ENCODE measurements around the gene CD300C. TPM values are rescaled to one million over a fixed set of nuclear protein-coding genes. Genes with fewer than 3 reads are reported as not detected.

The CD300C gene
- total RNA-seq, 1 experiment from 2014 or later: not detected

DNA sequence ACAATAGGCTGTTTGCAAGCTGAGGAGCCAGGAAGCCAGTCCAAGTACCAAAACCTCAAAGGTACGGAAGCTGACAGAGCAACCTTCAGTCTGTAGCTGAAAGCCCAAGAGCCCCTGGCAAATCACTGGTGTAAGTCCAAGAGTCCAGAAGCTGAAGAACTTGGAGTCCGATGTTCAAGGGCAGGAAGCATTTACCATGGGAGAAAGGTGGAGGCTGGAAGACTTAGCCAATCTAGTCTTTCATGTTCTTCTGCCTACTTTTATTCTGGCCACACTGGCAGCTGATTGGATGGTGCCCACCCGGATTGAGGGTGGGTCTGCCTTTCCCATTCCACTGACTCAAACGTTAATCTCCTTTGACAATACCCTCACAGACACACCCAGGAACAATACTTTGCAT is 30.0 kb downstream of the CD300C start:
- intact Hi-C loops (cut with micrococcal nuclease; ENCODE audit: unreplicated experiment): no loop called here
- no TSS peak for BruUV-seq (replicated peaks)

DNA sequence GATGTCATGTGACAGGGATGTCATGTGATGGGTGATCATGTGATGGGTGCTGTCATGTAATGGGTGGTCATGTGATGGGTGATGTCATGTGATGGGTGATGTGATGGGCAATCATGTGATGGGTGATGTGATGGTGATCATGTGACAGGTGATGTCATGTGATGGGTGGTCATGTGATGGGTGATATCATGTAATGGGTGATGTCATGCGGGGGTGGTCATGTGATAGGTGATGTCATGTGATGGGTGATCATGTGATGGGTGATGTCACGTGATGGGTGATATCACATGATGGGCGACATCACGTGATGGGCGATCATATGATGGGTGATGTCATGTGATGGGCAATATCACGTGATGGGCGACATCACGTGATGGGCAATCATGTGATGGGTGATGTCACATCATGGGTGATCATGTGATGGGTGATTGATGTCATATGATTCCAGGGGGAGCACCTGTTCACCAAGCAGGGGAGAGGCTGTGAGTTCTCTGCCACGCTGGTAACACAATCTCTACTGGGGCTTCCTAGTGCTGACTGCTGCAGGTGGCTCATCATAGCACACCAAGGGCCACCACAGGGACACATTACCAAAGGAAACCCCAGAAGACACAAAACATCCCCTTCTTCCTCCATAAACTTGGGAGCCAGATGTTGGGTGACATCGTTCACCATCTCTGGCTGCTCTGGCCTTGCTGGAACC is 31.1 kb downstream of the CD300C start:
- H3K4me1 ChIP-seq (ENCODE audit: insufficient read depth, low read length, poor library complexity, severe bottlenecking): no peaks in the 10 kb centered on the region
- no peak for TF ChIP-seq EZH2 (IDR thresholded peaks at IDR 0.05; ENCODE audit: borderline replicate concordance, low read depth, low read length, poor library complexity, severe bottlenecking)
- TF ChIP-seq, protein P1, sequence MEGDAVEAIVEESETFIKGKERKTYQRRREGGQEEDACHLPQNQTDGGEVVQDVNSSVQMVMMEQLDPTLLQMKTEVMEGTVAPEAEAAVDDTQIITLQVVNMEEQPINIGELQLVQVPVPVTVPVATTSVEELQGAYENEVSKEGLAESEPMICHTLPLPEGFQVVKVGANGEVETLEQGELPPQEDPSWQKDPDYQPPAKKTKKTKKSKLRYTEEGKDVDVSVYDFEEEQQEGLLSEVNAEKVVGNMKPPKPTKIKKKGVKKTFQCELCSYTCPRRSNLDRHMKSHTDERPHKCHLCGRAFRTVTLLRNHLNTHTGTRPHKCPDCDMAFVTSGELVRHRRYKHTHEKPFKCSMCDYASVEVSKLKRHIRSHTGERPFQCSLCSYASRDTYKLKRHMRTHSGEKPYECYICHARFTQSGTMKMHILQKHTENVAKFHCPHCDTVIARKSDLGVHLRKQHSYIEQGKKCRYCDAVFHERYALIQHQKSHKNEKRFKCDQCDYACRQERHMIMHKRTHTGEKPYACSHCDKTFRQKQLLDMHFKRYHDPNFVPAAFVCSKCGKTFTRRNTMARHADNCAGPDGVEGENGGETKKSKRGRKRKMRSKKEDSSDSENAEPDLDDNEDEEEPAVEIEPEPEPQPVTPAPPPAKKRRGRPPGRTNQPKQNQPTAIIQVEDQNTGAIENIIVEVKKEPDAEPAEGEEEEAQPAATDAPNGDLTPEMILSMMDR (conservative IDR thresholded peaks at IDR 0.05; ENCODE audit: low read depth, low read length): no peak
- no peaks in the 10 kb centered on the region for H3K36me3 ChIP-seq (ENCODE audit: insufficient read depth, low read length, poor library complexity, severe bottlenecking)
- ChIA-PET POLR2A (ENCODE audit: low non-redundant PET) (no interaction called here), CTCF (no interaction called here)
- no peak overlapping the region for H3K4me3 ChIP-seq (ENCODE audit: low read depth, low read length, poor library complexity, severe bottlenecking)
- BruUV-seq (replicated peaks): no TSS peak
- no peaks in the 10 kb centered on the region for H3K27me3 ChIP-seq (replicated peaks; ENCODE audit: insufficient read depth, low read depth, low read length, poor library complexity)
- intact Hi-C loops (cut with micrococcal nuclease; ENCODE audit: unreplicated experiment): no loop called here
- peaks cover 6% of the 10 kb centered on the region for H3K9me3 ChIP-seq (ENCODE audit: low read depth, low read length, poor library complexity, severe bottlenecking)
- no peak for DNase-seq (ENCODE audit: low spot score)
- no peak overlapping the region for H3K27ac ChIP-seq (ENCODE audit: low read depth, low read length, poor library complexity, severe bottlenecking)

More for the DNA sequence above, 30.0 kb downstream of the CD300C start:
- ChIA-PET CTCF (no interaction called here), POLR2A (ENCODE audit: low non-redundant PET) (no interaction called here)
- TF ChIP-seq EZH2 (IDR thresholded peaks at IDR 0.05; ENCODE audit: borderline replicate concordance, low read depth, low read length, poor library complexity, severe bottlenecking): no peak
- no peak overlapping the region for H3K27ac ChIP-seq (ENCODE audit: low read depth, low read length, poor library complexity, severe bottlenecking)
- H3K36me3 ChIP-seq (ENCODE audit: insufficient read depth, low read length, poor library complexity, severe bottlenecking): no peaks in the 10 kb centered on the region
- H3K4me1 ChIP-seq (ENCODE audit: insufficient read depth, low read length, poor library complexity, severe bottlenecking): no peaks in the 10 kb centered on the region
- H3K9me3 ChIP-seq (ENCODE audit: low read depth, low read length, poor library complexity, severe bottlenecking): peaks cover 6% of the 10 kb centered on the region
- DNase-seq (ENCODE audit: low spot score): no peak
- no peak overlapping the region for H3K4me3 ChIP-seq (ENCODE audit: low read depth, low read length, poor library complexity, severe bottlenecking)
- peaks cover 4% of the 10 kb centered on the region for H3K27me3 ChIP-seq (replicated peaks; ENCODE audit: insufficient read depth, low read depth, low read length, poor library complexity)

DNA sequence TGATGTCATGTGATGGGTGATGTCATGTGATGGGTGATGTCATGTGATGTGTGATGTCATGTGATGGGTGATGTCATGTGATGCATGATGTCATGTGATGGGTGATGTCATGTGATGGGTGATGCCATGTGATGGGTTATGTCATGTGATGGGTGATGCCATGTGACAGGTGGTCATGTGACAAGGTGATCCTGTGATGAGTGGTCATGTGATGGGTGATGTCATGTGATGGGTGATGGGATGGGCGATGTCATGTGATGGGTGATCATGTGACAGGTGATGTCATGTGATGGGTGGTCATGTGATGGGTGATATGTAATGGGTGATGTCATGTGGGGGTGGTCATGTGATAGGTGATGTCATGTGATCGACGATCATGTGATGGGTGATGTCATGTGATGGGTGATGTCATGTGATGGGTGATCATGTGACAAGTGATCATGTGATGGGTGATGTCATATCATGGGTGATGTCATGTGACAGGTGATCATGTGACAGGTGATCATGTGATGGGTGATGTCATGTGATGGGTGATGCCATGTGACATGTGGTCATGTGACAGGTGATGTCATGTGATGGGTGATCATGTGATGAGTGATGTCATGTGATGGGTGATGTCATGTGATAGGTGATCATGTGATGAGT is 31.8 kb downstream of the CD300C start:
- Histone ChIP-seq H3K36me3 (ENCODE audit: insufficient read depth, low read length, poor library complexity, severe bottlenecking) (no peaks in the 10 kb centered on the region), H3K4me1 (ENCODE audit: insufficient read depth, low read length, poor library complexity, severe bottlenecking) (no peaks in the 10 kb centered on the region), H3K27ac (ENCODE audit: low read depth, low read length, poor library complexity, severe bottlenecking) (no peak overlapping the region), H3K4me3 (ENCODE audit: low read depth, low read length, poor library complexity, severe bottlenecking) (no peak overlapping the region), H3K27me3 (replicated peaks; ENCODE audit: insufficient read depth, low read depth, low read length, poor library complexity) (no peaks in the 10 kb centered on the region), H3K9me3 (ENCODE audit: low read depth, low read length, poor library complexity, severe bottlenecking) (peaks cover 6% of the 10 kb centered on the region)
- intact Hi-C loops (cut with micrococcal nuclease; ENCODE audit: unreplicated experiment): no loop called here
- ChIA-PET POLR2A (ENCODE audit: low non-redundant PET) (no interaction called here), CTCF (interaction anchor here (0.6 to 0.7 kb wide), 2 partner anchors 12 to 236 kb away, joined by 5 to 9 read pairs; no protein-coding TSS in a partner anchor)
- peak; percentile 52 for DNase-seq (ENCODE audit: low spot score)
- no TSS peak for BruUV-seq (replicated peaks)
- TF ChIP-seq EZH2 (IDR thresholded peaks at IDR 0.05; ENCODE audit: borderline replicate concordance, low read depth, low read length, poor library complexity, severe bottlenecking): no peak
- TF ChIP-seq, protein P1 (conservative IDR thresholded peaks at IDR 0.05; ENCODE audit: low read depth, low read length): no peak
